Measurements from ENCODE around the gene IGFL2. TPM values are rescaled to one million over a fixed set of nuclear protein-coding genes. Genes with fewer than 3 reads are reported as not detected.

IGFL2 gene
- total and polyA plus RNA-seq, 9 of the 15 experiments (the other 6 are each of a cell fraction or from before 2014, with no cell fraction given): 0.42 to 1.7 (median 0.75) TPM; not detected in 2

GRCh38 chr19:46144756-46145155 is 3.3 kb upstream of the IGFL2 start:
- in situ Hi-C loops (cut with MboI): no loop called here
- DNase-seq (ENCODE audit: extremely low read depth in 1 of 4, low spot score in 3 of 4) (no peak), ATAC-seq (no peak), FAIRE-seq (no peak)
- Histone ChIP-seq H2AFZ (ENCODE audit: low read depth, low read length) (no peak overlapping the region), H3K9me3 (replicated peaks; ENCODE audit: control insufficient read depth, insufficient read depth, low read depth, low read length) (no peaks in the 10 kb centered on the region), H3K36me3 (ENCODE audit: control insufficient read depth, insufficient read depth, low read length) (no peaks in the 10 kb centered on the region), H3K27me3 (ENCODE audit: control insufficient read depth in 2 of 2, insufficient read depth in 2 of 2, low read length in 2 of 2) (no peaks in the 10 kb centered on the region; a peak in 1 of 5 replicates), H3K27ac (ENCODE audit: extremely low read depth, low read depth, low read length) (no peak overlapping the region), H3K9me1 (ENCODE audit: control insufficient read depth, insufficient read depth, low read length) (no peaks in the 10 kb centered on the region), H3K9ac (ENCODE audit: insufficient read depth in 1 of 2, low read depth in 2 of 2, low read length in 2 of 2) (no peak overlapping the region), H4K20me1 (replicated peaks; ENCODE audit: control insufficient read depth, insufficient read depth, low read length) (no peaks in the 10 kb centered on the region), H3K4me1 (replicated peaks in 1 of 2; ENCODE audit: control insufficient read depth in 2 of 2, insufficient read depth in 2 of 2, low read length in 2 of 2) (no peaks in the 10 kb centered on the region), H3K79me2 (ENCODE audit: control insufficient read depth, insufficient read depth, low read length) (no peaks in the 10 kb centered on the region), H3K4me2 (ENCODE audit: insufficient read depth, low read length) (no peak overlapping the region), H3K4me3 (no peak overlapping the region)
- TF ChIP-seq ZFP91 (CRISPR knock-in tag; IDR thresholded peaks at IDR 0.05) (no peak), MAFF (IDR thresholded peaks at IDR 0.05; ENCODE audit: low read length) (peak; percentile 54; the same call in 1 of the 2 replicates), CBX3 (IDR thresholded peaks at IDR 0.05; ENCODE audit: borderline replicate concordance in 1 of 2, low read length in 2 of 2) (no peak), NFE2 (IDR thresholded peaks at IDR 0.05; ENCODE audit: low read depth) (peak; percentile 75), NFE2L1 (tag; IDR thresholded peaks at IDR 0.05; ENCODE audit: borderline replicate concordance, low read depth) (0 out of 2 replicates have a peak, but pooled peaks have one; percentile 17), ZBTB9 (CRISPR knock-in tag; IDR thresholded peaks at IDR 0.05) (no peak), MAFG (tag; conservative IDR thresholded peaks at IDR 0.05) (peak; percentile 80), MAFK (IDR thresholded peaks at IDR 0.05; ENCODE audit: low read length) (peak; percentile 38; the same call in 1 of the 2 replicates), C11orf30 (IDR thresholded peaks at IDR 0.05; ENCODE audit: low read depth) (peak; percentile 67; the same call in 1 of the 2 replicates), ZNF311 (CRISPR knock-in tag; IDR thresholded peaks at IDR 0.05) (no peak)
- WGBS (ENCODE audit: insufficient coverage, low coverage, missing lambda C conversion rate): 2% methylated on average over 3 of the region's 3 CpGs
- CTCF ChIA-PET (ENCODE audit: low intra/inter-chr PET ratio): no interaction called here
- no TSS peak for BruUV-seq (replicated peaks)
- intact Hi-C loops (cut with micrococcal nuclease): no loop called here
- POLR2A ChIA-PET: no interaction called here

Data from K562 (cell line).